CD4-positive, CD25-positive, alpha-beta regulatory T cell (primary cell): ENCODE measurements around the gene POM121L12. TPM values are rescaled to one million over a fixed set of nuclear protein-coding genes. Genes with fewer than 3 reads are reported as not detected.
A peak's percentile ranks its signal among the peaks of the same experiment; 100 is the strongest.

Experiments used
- ATAC-seq, 2 donors: fragments of 150-1000 bp; cut with Tn5 transposase; one replicate each; pipeline ENCODE4 v1.10.0; 2021; ENCODE audit warnings: low read depth in 2 of 2, moderate number of reproducible peaks in 2 of 2, moderate library complexity in 1 of 2
- DNase-seq, 3 donors: peaks; one replicate each; pipeline versions ENCODE4 v3.0.0 to v3.0.0-alpha.2; 2012 to 2022; ENCODE audit warnings: mixed read lengths in 1 of 3
- H3K27ac ChIP-seq: one replicate; pipeline ENCODE4 v1.7.0; 2013; ENCODE audit warnings: mild to moderate bottlenecking, low read length; ENCODE audit not compliant: insufficient read depth, poor library complexity, severe bottlenecking
- H3K27me3 ChIP-seq: one replicate; pipeline ENCODE4 v1.7.0; 2013; ENCODE audit warnings: low read length; ENCODE audit not compliant: control insufficient read depth, insufficient read depth
- H3K36me3 ChIP-seq: one replicate; pipeline ENCODE4 v1.7.0; 2013; ENCODE audit warnings: mild to moderate bottlenecking, low read length, moderate library complexity; ENCODE audit not compliant: control insufficient read depth, insufficient read depth
- H3K4me1 ChIP-seq: 2 replicates; pipeline ENCODE4 v1.7.0; 2013; ENCODE audit warnings: mild to moderate bottlenecking, low read length; ENCODE audit not compliant: insufficient read depth, control insufficient read depth, poor library complexity, severe bottlenecking
- H3K4me3 ChIP-seq: one replicate; pipeline ENCODE4 v1.7.0; 2013; ENCODE audit warnings: low read depth, mild to moderate bottlenecking, low read length, moderate library complexity
- H3K9me3 ChIP-seq, 2 experiments: 1 replicate in 1 of 2; 2 replicates in 1 of 2; pipeline ENCODE4 v1.7.0; 2013; ENCODE audit warnings: low read length in 2 of 2, mild to moderate bottlenecking in 1 of 2, moderate library complexity in 1 of 2; ENCODE audit not compliant: control insufficient read depth in 2 of 2
- H3K27ac Mint-ChIP-seq, 3 donors: one replicate each; pipeline ENCODE4 v1.8.0; 2020 to 2022; ENCODE audit warnings: mild to moderate bottlenecking in 3 of 3, mixed read lengths in 3 of 3, moderate library complexity in 2 of 3
- H3K27me3 Mint-ChIP-seq: one replicate; pipeline ENCODE4 v1.8.0; 2022; ENCODE audit warnings: mild to moderate bottlenecking, mixed read lengths
- H3K36me3 Mint-ChIP-seq: one replicate; pipeline ENCODE4 v1.8.0; 2020; ENCODE audit warnings: mixed read lengths
- H3K4me1 Mint-ChIP-seq, 4 donors: one replicate each; pipeline ENCODE4 v1.8.0; 2020 to 2022; ENCODE audit warnings: mixed read lengths in 4 of 4, mild to moderate bottlenecking in 1 of 4
- H3K4me3 Mint-ChIP-seq, 4 donors: one replicate each; pipeline ENCODE4 v1.8.0; 2020 to 2022; ENCODE audit warnings: mild to moderate bottlenecking in 4 of 4, mixed read lengths in 4 of 4, moderate library complexity in 3 of 4
- H3K9me3 Mint-ChIP-seq, 7 donors: one replicate each; pipeline ENCODE4 v1.8.0; 2020 to 2022; ENCODE audit warnings: mixed read lengths in 7 of 7, mild to moderate bottlenecking in 3 of 7, moderate library complexity in 2 of 7
- polyA plus RNA-seq, 4 donors: library from polyadenylated mRNA; unstranded; fragments of 300-500 nt; fragmentation: Illumina TruSeq; gene quantifications; one replicate each; pipeline ENCODE4 v1.2.3, GENCODE V29; 2021
- total RNA-seq: library from RNA; stranded (reverse); gene quantifications from one replicate; pipeline ENCODE4 v1.2.3, GENCODE V29; 2022

The POM121L12 gene
- not detected for total RNA-seq
- not detected for polyA plus RNA-seq

- DNase-seq: no peak
- H3K36me3 Mint-ChIP-seq: no peaks in the 10 kb centered on the region
Measured at GRCh38 chr7:53035499-53036412, at the start of gene POM121L12. Gene POM121L12, plus strand, starts transcription at chr7:53035633. Its CDS starts 39 bp downstream, at chr7:53035672.

GRCh38 chr7:52992001-52992400, 43.4 kb upstream of the POM121L12 start:
- Histone ChIP-seq H3K27ac (no peak overlapping the region), H3K36me3 (no peaks in the 10 kb centered on the region), H3K4me3 (no peak overlapping the region), H3K4me1 (no peaks in the 10 kb centered on the region), H3K9me3 (peaks cover 0 to 11% of the 10 kb centered on the region in 2 experiments), H3K27me3 (no peaks in the 10 kb centered on the region)
- no peak for ATAC-seq
- Mint-ChIP-seq H3K36me3 (no peaks in the 10 kb centered on the region), H3K27me3 (no peaks in the 10 kb centered on the region), H3K4me1 (no peaks in the 10 kb centered on the region), H3K27ac (no peak overlapping the region), H3K4me3 (no peak overlapping the region), H3K9me3 (peaks cover 6 to 47% (median 9%) of the 10 kb centered on the region in 7 donors)
- no peak for DNase-seq

More at GRCh38 chr7:53035499-53036412, at the start of gene POM121L12:
- Mint-ChIP-seq H3K27me3 (no peaks in the 10 kb centered on the region), H3K27ac (no peak within 1 kb of the TSS), H3K9me3 (peaks cover 3 to 27% (median 12%) of the 10 kb centered on the region in 7 donors), H3K4me1 (no peaks in the 10 kb centered on the region), H3K4me3 (no peak within 1 kb of the TSS)
- H3K4me1 ChIP-seq: no peaks in the 10 kb centered on the region
- no peaks in the 10 kb centered on the region for H3K27me3 ChIP-seq
- H3K9me3 ChIP-seq: peaks cover 2 to 16% of the 10 kb centered on the region in 2 experiments
- no peak within 1 kb of the TSS for H3K4me3 ChIP-seq
- no peak within 1 kb of the TSS for H3K27ac ChIP-seq
- H3K36me3 ChIP-seq: no peaks in the 10 kb centered on the region
- no peak for ATAC-seq

- H3K9me3 ChIP-seq: peaks cover 0 to 10% of the 10 kb centered on the region in 2 experiments
- ATAC-seq: no peak
- no peak overlapping the region for H3K27ac Mint-ChIP-seq
Measured at GRCh38 chr7:52992479-52993162, 42.8 kb upstream of the POM121L12 start.

DNA sequence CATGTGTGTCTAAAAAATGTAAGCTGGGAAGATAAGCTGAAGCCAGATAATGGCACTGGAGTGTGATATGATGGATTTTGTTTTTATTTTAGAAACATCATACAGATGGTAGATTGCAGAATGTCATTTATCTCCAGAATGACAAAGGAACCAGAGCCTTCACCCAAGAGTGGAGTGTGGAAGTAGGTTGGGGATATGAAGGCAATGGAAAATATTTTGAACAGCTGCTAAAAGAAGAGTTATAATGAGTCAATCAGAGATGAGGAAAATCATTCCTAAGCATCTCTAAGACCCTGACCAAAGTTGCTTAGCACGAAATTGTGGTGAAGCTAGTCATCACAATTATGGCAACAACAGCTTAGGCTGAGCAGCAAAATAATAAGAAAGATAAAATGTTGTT, 39.8 kb upstream of the POM121L12 start:
- H3K27ac ChIP-seq: no peak overlapping the region
- H3K27me3 ChIP-seq: no peaks in the 10 kb centered on the region
- Mint-ChIP-seq H3K36me3 (no peaks in the 10 kb centered on the region), H3K9me3 (peaks cover 2 to 37% (median 8%) of the 10 kb centered on the region in 7 donors), H3K27ac (no peak overlapping the region), H3K27me3 (no peaks in the 10 kb centered on the region), H3K4me3 (no peak overlapping the region), H3K4me1 (no peaks in the 10 kb centered on the region)
- no peaks in the 10 kb centered on the region for H3K36me3 ChIP-seq
- no peak for ATAC-seq
- H3K4me3 ChIP-seq: no peak overlapping the region
- DNase-seq: no peak
- H3K4me1 ChIP-seq: no peaks in the 10 kb centered on the region
- H3K9me3 ChIP-seq: peaks cover 0 to 4% of the 10 kb centered on the region in 2 experiments

More at GRCh38 chr7:52992479-52993162, 42.8 kb upstream of the POM121L12 start:
- H3K36me3 ChIP-seq: no peaks in the 10 kb centered on the region
- DNase-seq: no peak
- Mint-ChIP-seq H3K27me3 (no peaks in the 10 kb centered on the region), H3K4me1 (no peaks in the 10 kb centered on the region), H3K36me3 (no peaks in the 10 kb centered on the region), H3K9me3 (peaks cover 7 to 50% (median 9%) of the 10 kb centered on the region in 7 donors), H3K4me3 (no peak overlapping the region)
- no peaks in the 10 kb centered on the region for H3K27me3 ChIP-seq
- no peak overlapping the region for H3K27ac ChIP-seq
- no peaks in the 10 kb centered on the region for H3K4me1 ChIP-seq
- H3K4me3 ChIP-seq: no peak overlapping the region

GRCh38 chr7:53001221-53001620, 34.2 kb upstream of the POM121L12 start:
- no peak for ATAC-seq
- H3K27ac Mint-ChIP-seq: no peak overlapping the region
- H3K36me3 Mint-ChIP-seq: no peaks in the 10 kb centered on the region
- no peak overlapping the region for H3K4me3 Mint-ChIP-seq
- H3K36me3 ChIP-seq: no peaks in the 10 kb centered on the region
- H3K4me1 Mint-ChIP-seq: no peaks in the 10 kb centered on the region
- no peaks in the 10 kb centered on the region for H3K27me3 Mint-ChIP-seq
- no peak overlapping the region for H3K27ac ChIP-seq
- DNase-seq: no peak
- H3K9me3 Mint-ChIP-seq: peaks cover 0 to 11% (median 1%) of the 10 kb centered on the region in 7 donors
- no peak overlapping the region for H3K4me3 ChIP-seq
- no peaks in the 10 kb centered on the region for H3K4me1 ChIP-seq
- peaks cover 0 to 15% of the 10 kb centered on the region in 2 experiments for H3K9me3 ChIP-seq
- no peaks in the 10 kb centered on the region for H3K27me3 ChIP-seq

GRCh38 chr7:53002389-53002788, 33.0 kb upstream of the POM121L12 start:
- no peak overlapping the region for H3K4me3 ChIP-seq
- DNase-seq (no peak), ATAC-seq (no peak)
- H3K27me3 ChIP-seq: no peaks in the 10 kb centered on the region
- H3K9me3 ChIP-seq: peaks cover 0 to 15% of the 10 kb centered on the region in 2 experiments
- Mint-ChIP-seq H3K27me3 (no peaks in the 10 kb centered on the region), H3K27ac (no peak overlapping the region), H3K36me3 (no peaks in the 10 kb centered on the region), H3K4me1 (no peaks in the 10 kb centered on the region), H3K4me3 (peak overlapping the region in 1 of 4 donors; percentile 21), H3K9me3 (peaks cover 0 to 15% (median 4%) of the 10 kb centered on the region in 7 donors)
- no peaks in the 10 kb centered on the region for H3K4me1 ChIP-seq
- H3K27ac ChIP-seq: no peak overlapping the region
- H3K36me3 ChIP-seq: no peaks in the 10 kb centered on the region

DNA sequence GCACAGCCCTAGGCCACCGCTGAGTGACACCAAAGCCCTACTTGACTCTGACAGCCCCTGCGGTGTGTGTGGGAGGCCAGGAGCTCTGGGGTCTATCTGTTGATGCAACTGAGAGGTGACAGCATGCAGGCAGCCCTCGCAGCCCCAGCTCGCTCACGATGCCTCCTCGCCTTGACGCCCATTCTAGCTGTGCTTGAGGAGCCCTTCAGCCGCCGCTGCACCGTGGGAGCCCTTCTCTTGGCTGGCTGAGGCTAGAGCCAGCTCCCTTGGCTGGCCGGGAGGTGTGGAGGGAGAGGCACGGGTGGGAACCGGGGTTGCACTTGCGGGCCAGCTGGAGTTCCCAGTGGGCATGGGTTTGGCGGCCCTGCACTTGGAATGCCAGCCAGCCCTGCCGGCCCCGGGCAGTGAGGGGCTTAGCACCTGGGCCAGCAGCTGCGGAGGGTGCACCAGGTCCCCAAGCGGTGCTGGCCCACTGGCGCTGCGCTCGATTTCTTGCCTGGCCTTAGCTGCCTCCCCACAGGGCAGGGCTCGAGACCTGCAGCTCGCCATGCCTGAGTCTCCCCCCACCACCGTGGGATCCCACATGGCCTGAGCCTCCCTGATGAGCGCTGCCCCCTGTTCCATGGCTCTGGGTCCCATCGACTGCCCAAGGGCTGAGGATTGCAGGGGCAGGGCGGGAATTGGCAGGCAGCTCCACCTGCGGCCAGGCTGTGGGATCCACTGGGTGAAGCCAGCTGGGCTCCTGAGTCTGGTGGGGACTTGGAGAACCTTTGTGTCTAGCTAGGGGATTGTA, 31.6 kb upstream of the POM121L12 start:
- H3K27ac ChIP-seq: no peak overlapping the region
- no peaks in the 10 kb centered on the region for H3K36me3 Mint-ChIP-seq
- no peaks in the 10 kb centered on the region for H3K4me1 Mint-ChIP-seq
- no peaks in the 10 kb centered on the region for H3K27me3 ChIP-seq
- H3K9me3 Mint-ChIP-seq: peaks cover 0 to 15% (median 4%) of the 10 kb centered on the region in 7 donors
- H3K4me3 Mint-ChIP-seq: no peak overlapping the region
- H3K27me3 Mint-ChIP-seq: no peaks in the 10 kb centered on the region
- H3K9me3 ChIP-seq: peaks cover 0 to 19% of the 10 kb centered on the region in 2 experiments
- H3K36me3 ChIP-seq: no peaks in the 10 kb centered on the region
- ATAC-seq (no peak), DNase-seq (no peak)
- no peak overlapping the region for H3K27ac Mint-ChIP-seq
- no peak overlapping the region for H3K4me3 ChIP-seq
- H3K4me1 ChIP-seq: no peaks in the 10 kb centered on the region
